GM18498 (cell line): Measurements from ENCODE around the gene TUBAL3.
"Not testable (repeated sequence)": the region's sequence is repeated elsewhere in the genome, so short reads cannot be mapped to it uniquely, and the experiment has no call there.

Source experiments
- ATAC-seq: cut with Tn5 transposase; IDR thresholded peaks from one replicate; pipeline ENCODE4 v1.9.1; 2021; ENCODE audit warnings: mild to moderate bottlenecking, moderate library complexity; ENCODE audit not compliant: unreplicated experiment

Gene TUBAL3

DNA sequence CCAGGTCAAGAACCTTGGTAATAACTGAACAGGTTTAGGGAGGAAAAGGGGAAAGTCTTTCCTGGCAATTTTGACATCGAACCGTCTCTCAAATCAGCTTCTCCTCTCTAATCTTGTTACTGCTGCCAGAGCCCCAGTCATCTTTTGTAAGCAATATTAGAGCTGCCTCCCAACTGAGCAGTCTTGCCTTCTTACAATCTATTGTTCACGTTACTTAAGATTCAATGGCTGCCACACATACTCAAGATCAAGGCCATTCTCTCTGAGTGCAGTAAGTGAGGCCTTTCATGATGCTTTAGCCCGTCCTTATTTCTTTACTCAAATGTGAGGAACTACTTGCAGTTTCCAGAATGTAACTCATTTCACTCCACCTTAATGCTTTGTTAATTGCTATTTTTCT is 20.1 kb upstream of the TUBAL3 start:
- no peak for ATAC-seq

GRCh38 chr10:5423771-5424170 is 19.1 kb upstream of the TUBAL3 start:
- ATAC-seq, result no peak

GRCh38 chr10:5419466-5420094 is 15.0 kb upstream of the TUBAL3 start:
- no peak for ATAC-seq

GRCh38 chr10:5418584-5418983 is 14.0 kb upstream of the TUBAL3 start:
- ATAC-seq, result no peak

DNA sequence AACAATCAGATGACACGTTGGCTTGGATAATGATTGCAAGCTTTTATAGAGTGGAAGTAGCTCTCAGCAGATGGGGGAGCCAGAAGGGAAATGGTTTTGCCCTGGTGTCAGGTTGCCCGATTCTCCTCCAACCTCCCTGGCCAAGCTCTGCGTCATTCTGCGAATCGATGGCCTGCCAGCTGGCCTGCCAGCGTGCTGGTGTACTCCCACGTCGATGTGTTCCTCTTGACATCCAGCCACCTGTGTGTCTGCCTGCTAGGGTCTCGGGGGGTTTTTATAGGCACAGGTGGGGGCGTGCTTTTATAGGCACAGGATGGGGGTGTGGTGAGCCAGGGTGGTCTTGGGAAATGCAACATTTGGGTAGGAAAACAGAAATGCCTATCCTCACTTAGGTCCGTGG is 12.4 kb upstream of the TUBAL3 start:
- ATAC-seq, result no peak

DNA sequence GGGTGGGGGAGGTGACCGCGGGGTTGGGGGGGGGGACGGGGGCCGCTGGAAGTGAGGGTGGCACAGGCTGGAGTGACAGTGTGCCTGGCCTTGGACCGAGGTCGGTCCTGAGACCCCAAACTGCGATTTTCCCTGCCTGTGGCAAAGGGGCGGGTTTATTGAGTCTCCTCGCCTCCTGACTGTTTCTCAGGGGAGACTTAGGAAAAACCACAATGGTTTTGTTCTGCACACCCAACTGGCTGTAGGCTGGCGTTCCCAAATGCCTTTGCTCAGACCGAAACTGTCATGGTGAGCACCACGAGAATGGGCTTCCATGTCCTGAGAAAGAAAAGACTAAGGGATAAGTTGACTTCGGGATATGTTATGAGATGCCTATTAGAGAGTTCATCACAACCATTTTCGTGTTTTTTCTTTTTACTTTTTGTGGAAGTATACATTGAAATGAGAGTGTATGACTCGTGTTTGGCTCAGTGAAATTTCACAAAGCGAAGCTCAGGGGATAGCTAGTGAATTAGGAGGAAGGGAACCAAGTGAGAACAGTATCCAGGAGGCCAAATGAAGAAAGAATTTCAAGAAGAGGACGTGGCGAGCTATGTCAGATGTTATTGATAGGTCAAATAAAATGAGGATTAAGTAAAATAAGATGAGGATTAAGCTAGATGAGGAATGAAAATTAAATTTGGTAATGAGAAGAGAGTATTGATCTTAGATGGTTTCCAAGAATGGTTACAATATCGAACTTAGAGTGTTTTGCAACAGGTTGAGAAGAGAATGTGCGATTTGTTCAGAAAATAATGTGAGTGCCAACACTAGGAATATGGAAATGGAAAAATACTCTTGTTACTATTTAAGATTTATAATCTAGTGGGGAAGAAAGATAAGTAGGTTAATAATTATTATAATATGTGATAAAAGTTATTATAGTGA is 8.6 kb upstream of the TUBAL3 start:
- no peak for ATAC-seq

- peak; percentile 98 for ATAC-seq
These were observed 7.8 kb upstream of the TUBAL3 start, which contains the start of gene NET1 for GRCh38 chr10:5412277-5412941. NET1 (plus strand) TSS chr10:5412557; CDS start chr10:5412693, 136 bp downstream.

DNA sequence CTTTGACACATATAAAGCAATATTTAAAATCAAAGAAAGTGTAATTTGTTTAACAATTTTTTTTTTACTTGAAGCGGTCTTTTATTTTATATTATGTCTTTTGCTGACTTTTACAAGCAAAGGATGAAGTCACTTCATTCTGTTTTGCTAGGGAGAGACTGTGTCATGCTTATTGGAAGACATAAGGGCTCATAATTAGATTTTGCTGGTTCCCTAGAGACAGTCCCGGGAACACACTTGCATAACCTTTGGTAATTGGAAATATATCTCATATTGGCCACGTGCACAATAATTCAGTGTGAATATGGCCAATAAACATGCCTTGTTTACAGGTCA is 7.3 kb upstream of the TUBAL3 start:
- no peak for ATAC-seq

- not testable (repeated sequence) for ATAC-seq
These were observed 6.2 kb upstream of the TUBAL3 start for GRCh38 chr10:5410787-5411186.

DNA sequence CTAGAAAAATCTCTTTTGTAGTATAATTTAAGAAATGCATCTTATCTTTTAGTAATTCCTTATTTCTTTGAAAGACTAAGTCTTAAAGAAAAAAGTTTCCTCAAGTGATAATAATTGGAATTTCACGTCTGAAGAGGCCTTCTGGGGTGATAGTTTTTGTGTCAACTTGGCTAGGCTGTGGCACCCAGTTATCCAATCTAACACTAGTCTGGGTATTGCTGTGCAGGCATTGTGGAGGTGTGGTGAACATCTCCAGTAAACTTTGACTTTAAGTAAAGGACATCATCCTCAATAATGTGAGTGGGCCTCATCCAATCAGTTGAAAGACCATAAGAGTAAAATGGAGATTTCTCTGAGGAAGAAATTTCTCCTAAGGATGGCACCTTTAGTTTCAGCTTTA is 2.3 kb upstream of the TUBAL3 start:
- no peak for ATAC-seq

GRCh38 chr10:5402798-5403197 is 1.8 kb downstream of the TUBAL3 start:
- ATAC-seq, result no peak

DNA sequence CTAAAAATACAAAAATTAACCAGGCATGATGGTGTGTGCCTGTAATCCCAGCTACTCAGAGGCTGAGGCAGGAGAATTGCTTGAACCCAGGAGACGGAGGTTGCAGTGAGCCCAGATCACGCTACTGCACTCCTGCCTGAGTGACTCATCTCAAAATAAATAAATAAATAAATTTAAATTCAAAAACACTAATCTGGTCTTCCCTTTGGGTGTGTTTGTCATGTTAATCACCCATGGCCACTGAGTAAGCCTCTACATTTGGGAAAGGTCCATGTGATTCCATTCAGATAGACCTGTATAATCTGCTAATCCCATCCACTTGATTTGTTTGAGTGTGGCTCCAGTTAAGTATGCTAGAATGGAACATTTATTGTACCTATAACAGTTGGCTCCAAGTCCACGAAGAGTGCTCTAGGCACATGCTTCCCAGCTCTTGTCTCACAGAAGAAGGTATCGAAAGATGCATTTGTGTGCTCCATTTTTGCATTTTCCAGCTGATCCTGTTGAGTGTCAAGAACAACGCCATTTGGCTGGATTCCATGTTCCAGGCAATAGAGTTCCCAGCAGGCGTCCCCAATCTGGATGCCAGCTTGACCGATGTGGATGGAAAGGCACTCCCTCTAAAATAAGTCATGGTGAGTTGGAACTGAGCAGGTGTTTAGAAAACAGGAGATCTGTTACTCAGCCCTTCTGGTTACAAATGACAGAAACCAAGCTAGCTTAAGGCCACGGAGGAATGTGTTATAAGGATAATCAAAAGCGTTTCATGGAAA is 4.0 kb downstream of the TUBAL3 start:
- no peak for ATAC-seq

DNA sequence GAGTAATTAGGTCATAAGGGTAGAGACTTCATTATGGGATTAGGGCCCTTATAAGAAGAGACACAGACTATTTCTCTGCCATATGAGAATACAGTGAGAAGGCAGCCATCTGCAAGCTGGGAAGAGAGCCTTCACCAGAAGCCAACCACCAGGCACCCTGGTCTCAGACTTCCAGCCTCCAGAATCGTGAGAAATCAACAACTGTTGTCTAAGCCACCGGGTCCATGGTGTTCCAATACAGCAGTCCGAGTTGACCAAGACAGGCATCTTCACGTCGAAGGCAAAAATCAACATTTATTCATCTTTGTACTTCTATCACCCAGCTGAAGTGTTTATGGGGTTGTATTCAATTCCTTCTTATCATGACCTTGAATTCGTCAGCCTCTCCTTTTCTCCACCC is 5.3 kb downstream of the TUBAL3 start:
- ATAC-seq, result no peak

GRCh38 chr10:5396556-5397300 is 7.9 kb downstream of the TUBAL3 start:
- no peak for ATAC-seq

GRCh38 chr10:5395168-5395567 is 9.5 kb downstream of the TUBAL3 start:
- no peak for ATAC-seq

DNA sequence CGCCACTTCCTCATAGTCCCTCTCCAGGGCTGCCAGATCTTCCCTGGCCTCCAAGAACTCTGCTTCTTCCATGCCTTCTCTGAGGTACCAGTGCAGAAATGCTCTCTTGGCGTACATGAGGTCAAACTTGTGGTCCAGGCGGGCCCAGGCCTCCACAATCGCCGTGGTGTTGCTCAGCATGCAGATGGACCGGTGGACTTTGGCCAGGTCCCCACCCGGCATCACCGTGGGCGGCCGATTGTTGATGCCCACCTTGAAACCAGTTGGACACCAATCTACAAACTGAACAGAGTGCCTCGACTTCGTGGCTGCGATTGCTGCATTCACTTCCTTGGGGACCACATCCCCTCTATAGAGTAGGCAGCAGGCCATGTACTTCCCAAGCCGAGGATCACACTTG is 11.1 kb downstream of the TUBAL3 start:
- ATAC-seq, result no peak

- ATAC-seq, result no peak
These were observed 12.8 kb downstream of the TUBAL3 start for GRCh38 chr10:5391790-5392189.

GRCh38 chr10:5390607-5391205 is 13.9 kb downstream of the TUBAL3 start:
- ATAC-seq, result no peak

- ATAC-seq, result no peak
These were observed 17.5 kb downstream of the TUBAL3 start for GRCh38 chr10:5387169-5387568.

- no peak for ATAC-seq
These were observed 19.4 kb downstream of the TUBAL3 start for GRCh38 chr10:5385224-5385623.
